22Rv1 (cell line): ENCODE data around the gene RPL12.

Experiments
- H3K27ac ChIP-seq: fragments of 450-650 bp; 2 replicates; pipeline ENCODE4 v1.5.1; 2017
- CTCF ChIP-seq: fragments of 450-650 bp; IDR thresholded peaks from 2 replicates; pipeline ENCODE4 v1.5.1; 2017; ENCODE audit warnings: mild to moderate bottlenecking
- ZFX ChIP-seq: fragments of 450-650 bp; IDR thresholded peaks from 2 replicates; pipeline ENCODE4 v1.6.1; 2017; ENCODE audit warnings: antibody characterized with exemption, borderline replicate concordance

RPL12 gene

DNA sequence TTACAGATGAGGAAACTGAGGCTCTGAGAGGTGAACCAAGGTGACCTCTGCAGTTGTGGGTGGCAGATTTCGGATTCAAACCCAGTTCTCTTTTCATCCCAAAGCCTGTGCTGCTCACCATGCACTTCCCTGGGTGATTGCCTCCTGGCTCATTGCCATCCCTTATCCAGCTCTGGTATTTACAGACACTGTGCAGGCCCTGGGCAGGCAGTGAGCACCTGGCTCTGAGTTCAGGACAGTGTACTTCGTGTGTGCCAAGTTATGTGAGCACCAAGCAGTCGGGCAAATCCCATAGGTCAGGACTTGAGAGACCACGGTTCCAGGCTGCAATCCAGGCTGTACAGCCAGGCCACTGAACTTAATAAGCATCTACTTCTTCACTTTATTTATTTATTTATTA, 1.5 kb upstream of the RPL12 start:
- peak overlapping the region; percentile 95 for H3K27ac ChIP-seq
- TF ChIP-seq ZFX (no peak), CTCF (no peak)

GRCh38 chr9:127451858-127452656, 851 bp upstream of the RPL12 start:
- no peak for TF ChIP-seq ZFX
- TF ChIP-seq CTCF = no peak
- H3K27ac ChIP-seq = peak overlapping the region; percentile 95

DNA sequence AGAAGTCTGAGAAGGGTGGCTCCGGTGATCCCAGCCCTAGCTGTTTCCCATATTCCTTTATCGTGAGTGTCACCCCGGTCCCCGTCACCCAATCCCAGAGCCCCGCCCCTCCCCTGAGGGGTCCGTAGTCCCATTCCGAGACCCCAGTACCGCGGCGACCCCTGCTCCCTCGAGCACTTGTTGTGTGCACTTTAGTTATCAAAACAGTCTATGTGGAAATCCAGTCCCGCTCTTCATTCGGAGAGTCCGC, 327 bp upstream of the RPL12 start:
- H3K27ac ChIP-seq = peak overlapping the region; percentile 95

GRCh38 chr9:127450243-127450760, 904 bp downstream of the RPL12 start:
- H3K27ac ChIP-seq = peak overlapping the region; percentile 95
- TF ChIP-seq CTCF = no peak
- no peak for TF ChIP-seq ZFX

More for the DNA sequence above, 327 bp upstream of the RPL12 start:
- TF ChIP-seq ZFX (no peak), CTCF (no peak)

DNA sequence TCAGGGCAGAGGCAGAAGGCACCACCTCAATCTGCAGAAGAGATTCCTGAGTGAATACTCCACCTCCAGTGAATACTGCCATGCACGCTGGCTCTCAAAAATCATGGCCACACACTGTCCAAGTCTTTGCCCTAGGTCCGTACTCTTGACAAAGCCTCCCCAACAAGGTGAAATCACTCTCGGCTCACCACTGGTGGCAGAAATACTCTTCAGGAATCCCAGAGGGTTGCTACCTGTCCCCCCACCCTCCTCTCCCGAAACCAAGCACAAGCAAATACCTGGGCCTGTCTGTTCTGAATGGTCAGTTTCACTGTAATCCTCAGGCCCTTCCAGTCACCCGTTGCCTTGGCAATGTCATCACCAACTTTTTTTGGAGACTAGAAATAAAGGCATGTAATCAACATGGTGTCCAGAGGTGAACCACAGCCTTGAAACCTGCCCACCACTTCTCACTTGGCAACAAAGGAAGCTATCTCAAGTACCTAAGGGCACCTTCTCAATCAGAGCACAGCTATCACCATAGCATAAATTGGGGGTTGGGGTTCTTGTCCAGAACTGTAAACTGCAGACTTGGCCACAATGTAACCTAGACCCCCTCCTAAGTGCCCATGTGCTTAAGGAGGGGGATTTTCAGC, 1.8 kb downstream of the RPL12 start:
- TF ChIP-seq CTCF (no peak), ZFX (no peak)
- peak overlapping the region; percentile 95 for H3K27ac ChIP-seq

DNA sequence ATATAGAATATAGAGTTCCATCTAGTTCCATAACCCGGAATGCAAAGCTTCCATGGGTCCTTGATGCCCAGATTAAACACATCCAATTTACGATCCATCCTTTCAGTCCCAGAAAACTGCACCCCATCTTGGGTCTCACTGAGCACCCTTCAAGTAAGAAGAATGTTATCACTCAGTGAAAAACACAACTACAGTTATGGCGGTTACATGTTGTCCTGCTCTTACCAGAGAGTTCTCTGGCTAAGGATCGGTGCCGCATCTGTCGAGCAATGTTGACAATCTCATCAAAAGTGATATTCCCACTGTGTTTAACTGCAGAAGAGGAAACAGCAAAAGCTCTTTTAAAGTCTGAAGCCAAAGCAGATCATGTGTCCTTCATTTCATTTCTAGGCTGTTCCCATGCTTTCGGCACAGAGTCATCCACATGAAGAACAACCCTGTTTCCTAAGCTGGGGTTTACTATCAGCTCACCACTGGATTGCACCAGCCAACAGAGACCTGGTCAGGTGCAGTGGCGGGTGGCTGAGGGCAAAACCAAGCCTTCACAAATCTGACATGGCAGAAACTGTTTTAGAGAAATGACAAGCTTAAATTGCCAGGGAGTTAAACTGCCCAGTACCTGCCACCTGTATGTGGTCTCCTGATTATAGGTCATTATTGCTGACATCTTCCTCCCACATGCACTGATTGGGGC, 2.9 kb downstream of the RPL12 start:
- peak overlapping the region; percentile 95 for H3K27ac ChIP-seq
- TF ChIP-seq CTCF = no peak
- no peak for TF ChIP-seq ZFX
